Subcutaneous adipose tissue (tissue), 4 donors: ENCODE results near the gene C1orf105. TPM values are rescaled to one million over a fixed set of nuclear protein-coding genes. Genes with fewer than 3 reads are reported as not detected.

Experiments used
- CTCF ChIP-seq: fragments of 450-650 bp; IDR thresholded peaks from one replicate; pipeline ENCODE4 v1.5.1; 2016; ENCODE audit warnings: low read depth, mild to moderate bottlenecking, control low read depth, antibody characterized with exemption, moderate library complexity
- total RNA-seq, 4 donors: library from RNA; depleted of rRNA; stranded (reverse); fragments of >200 nt; gene quantifications; one replicate each; pipeline ENCODE4 v1.1.0, GENCODE V29; 2016

The C1orf105 gene
- total RNA-seq, 4 donors from 2014 or later: not detected

- no peak for TF ChIP-seq CTCF
Measured at GRCh38 chr1:172411791-172412338, 8.6 kb upstream of the C1orf105 start.

- TF ChIP-seq CTCF: no peak
Measured at GRCh38 chr1:172414331-172414730, 6.2 kb upstream of the C1orf105 start.

- no peak for TF ChIP-seq CTCF
Measured at GRCh38 chr1:172416496-172417035, 3.9 kb upstream of the C1orf105 start.

- no peak for TF ChIP-seq CTCF
Measured at GRCh38 chr1:172417557-172417956, 2.9 kb upstream of the C1orf105 start.

- TF ChIP-seq CTCF: no peak
Measured at GRCh38 chr1:172421974-172422604, 1.6 kb downstream of the C1orf105 start.

GRCh38 chr1:172423336-172423735, 2.9 kb downstream of the C1orf105 start:
- TF ChIP-seq CTCF: no peak

GRCh38 chr1:172425339-172425738, 4.9 kb downstream of the C1orf105 start:
- no peak for TF ChIP-seq CTCF
